Adipocyte (in vitro differentiated cells): ENCODE data around the gene POLE3.

Source experiments
- DNase-seq: peaks from one replicate; pipeline ENCODE4 v3.0.0-alpha.2; 2015; ENCODE audit warnings: low read depth
- H3K27me3 ChIP-seq: replicated peaks from 2 replicates; pipeline ENCODE4 v1.7.0; 2013; ENCODE audit warnings: mild to moderate bottlenecking, low read length, moderate library complexity; ENCODE audit not compliant: control insufficient read depth, insufficient read depth
- H3K36me3 ChIP-seq: 2 replicates; pipeline ENCODE4 v1.7.0; 2013; ENCODE audit warnings: low read length, mild to moderate bottlenecking, moderate library complexity; ENCODE audit not compliant: control insufficient read depth, insufficient read depth, severe bottlenecking
- H3K4me1 ChIP-seq: 2 replicates; pipeline ENCODE4 v1.7.0; 2013; ENCODE audit warnings: mild to moderate bottlenecking, low read length, moderate library complexity; ENCODE audit not compliant: control insufficient read depth, insufficient read depth
- H3K4me3 ChIP-seq: 2 replicates; pipeline ENCODE4 v1.7.0; 2013; ENCODE audit warnings: mild to moderate bottlenecking, low read length, moderate library complexity
- H3K9ac ChIP-seq: 2 replicates; pipeline ENCODE4 v1.7.0; 2013; ENCODE audit warnings: mild to moderate bottlenecking, low read length, moderate library complexity
- H3K9me3 ChIP-seq: 2 replicates; pipeline ENCODE4 v1.7.0; 2013; ENCODE audit warnings: mild to moderate bottlenecking, low read length, moderate library complexity; ENCODE audit not compliant: control insufficient read depth

The POLE3 gene

DNA sequence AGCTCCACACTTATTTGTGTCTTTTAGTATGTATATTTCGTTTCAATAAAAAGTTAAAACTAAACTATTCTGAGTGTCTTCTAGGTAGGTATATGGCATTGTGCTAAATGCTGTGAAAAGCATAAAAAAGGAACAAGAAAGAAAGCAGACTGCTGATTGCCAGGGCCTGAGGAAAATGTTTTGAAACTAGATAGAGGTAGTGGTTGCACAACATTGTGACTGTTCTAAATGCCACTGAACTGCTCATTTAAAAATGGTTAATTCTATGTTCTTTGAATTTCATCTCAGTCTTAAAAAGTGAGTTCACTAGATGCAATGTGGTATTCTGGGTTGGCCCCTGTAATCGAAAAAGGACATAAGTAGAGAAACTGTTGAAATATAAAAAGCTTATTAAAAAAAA is 6.8 kb downstream of the POLE3 start:
- H3K4me3 ChIP-seq = no peak overlapping the region
- DNase-seq = peak; percentile 45
- H3K36me3 ChIP-seq = peaks cover 13% of the 10 kb centered on the region
- H3K9ac ChIP-seq = peak overlapping the region; percentile 55
- peaks cover 28% of the 10 kb centered on the region for H3K4me1 ChIP-seq
- no peaks in the 10 kb centered on the region for H3K9me3 ChIP-seq
- H3K27me3 ChIP-seq = no peaks in the 10 kb centered on the region

DNA sequence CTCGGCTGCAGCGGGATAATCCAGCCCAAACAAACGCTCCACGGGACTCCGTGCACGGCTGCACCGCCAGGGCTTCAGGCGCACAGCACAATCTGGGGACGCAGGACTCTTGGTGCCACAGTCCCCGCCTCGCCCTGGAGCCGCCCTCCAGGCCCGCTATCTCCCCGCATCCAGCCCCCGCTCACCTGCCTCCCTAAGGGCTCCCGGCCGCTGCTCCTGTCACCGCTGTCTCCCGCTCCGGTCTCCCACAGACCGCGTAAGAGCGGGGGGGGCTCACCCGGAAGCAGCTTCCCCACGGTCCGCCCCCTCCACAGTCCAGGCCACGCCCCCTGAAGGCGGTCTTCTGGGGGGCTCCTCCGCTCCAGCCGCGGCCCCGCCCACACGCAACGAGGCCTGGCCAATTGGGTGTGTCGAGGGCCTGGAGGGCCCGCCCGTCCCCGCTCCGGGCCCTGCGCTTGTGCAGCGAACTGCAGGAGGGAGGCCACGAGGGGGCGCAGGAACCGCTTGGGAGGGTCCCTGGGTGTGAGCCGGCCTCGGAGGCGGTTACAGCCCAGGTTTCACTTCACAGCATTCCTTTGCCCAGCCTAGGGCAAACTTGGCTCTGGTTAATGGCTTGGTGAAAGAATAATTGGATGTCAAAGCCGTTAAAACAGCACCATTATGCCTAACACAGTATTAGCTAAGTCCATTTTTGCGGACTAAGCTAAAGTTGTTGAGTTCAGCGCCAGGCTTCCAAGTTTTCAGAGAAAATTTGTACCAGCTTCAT is 9.3 kb downstream of the POLE3 start, which contains the start of gene ALAD:
Gene ALAD (minus strand): TSS at position 258 of the 766 bp plus-strand sequence. CDS start 7,725 bp downstream, outside the sequence.
- DNase-seq = peak; percentile 100
- no peaks in the 10 kb centered on the region for H3K36me3 ChIP-seq
- H3K9ac ChIP-seq = peak within 1 kb of the TSS; percentile 89
- peak within 1 kb of the TSS; percentile 95 for H3K4me3 ChIP-seq
- H3K9me3 ChIP-seq = no peaks in the 10 kb centered on the region
- peaks cover 38% of the 10 kb centered on the region for H3K4me1 ChIP-seq
- H3K27me3 ChIP-seq = no peaks in the 10 kb centered on the region

DNA sequence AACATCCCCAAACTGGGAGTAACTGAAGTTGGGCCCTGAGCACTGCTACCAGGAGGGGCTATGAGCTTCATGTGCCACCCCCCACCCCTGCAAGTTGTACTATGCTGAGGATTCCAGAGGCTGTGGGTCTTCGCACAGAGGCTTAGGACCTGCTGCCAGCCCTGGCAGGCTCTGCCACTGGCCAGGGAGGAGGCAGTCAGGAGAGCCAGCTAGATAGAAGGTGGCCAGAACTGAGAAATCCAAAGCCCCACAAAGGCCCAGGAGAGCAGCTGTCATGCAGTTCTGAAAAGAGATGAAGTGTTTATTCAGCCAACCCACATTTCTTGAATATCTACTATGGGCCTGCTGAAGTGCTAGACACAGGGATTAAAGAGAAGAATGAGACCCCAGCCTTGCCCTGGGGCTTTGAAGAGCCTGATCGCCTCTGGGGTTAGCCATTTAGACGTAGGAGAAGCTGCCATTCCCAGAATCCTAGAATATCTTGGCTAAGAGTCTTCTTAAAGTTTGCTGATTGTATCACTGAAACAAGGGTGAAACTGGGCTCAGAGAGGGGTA is 10.8 kb downstream of the POLE3 start:
- no peak for DNase-seq
- no peaks in the 10 kb centered on the region for H3K9me3 ChIP-seq
- H3K36me3 ChIP-seq = no peaks in the 10 kb centered on the region
- no peaks in the 10 kb centered on the region for H3K27me3 ChIP-seq
- peak overlapping the region; percentile 95 for H3K4me3 ChIP-seq
- H3K4me1 ChIP-seq = peaks cover 38% of the 10 kb centered on the region
- H3K9ac ChIP-seq = peak overlapping the region; percentile 89

DNA sequence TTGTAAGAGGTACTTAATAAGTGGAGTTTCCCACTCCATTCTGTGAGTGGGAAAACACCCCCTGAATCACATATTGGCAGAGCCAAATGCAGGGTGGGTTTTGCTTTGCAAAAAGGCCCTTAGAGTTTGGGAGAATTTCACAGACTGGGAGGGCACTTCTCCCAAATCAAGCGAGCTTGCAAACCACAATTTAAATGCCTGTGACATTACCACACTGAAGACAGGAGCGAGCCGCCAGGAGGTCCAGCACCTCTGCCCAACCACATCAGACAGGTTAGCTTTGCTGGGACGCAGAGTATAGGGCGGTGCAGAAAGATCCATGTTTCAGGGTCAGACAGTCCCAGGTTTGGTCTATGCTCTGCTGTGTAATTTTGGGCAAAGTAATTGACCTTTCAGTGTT is 11.7 kb downstream of the POLE3 start:
- no peak for DNase-seq
- H3K9ac ChIP-seq = peak overlapping the region; percentile 15
- peaks cover 34% of the 10 kb centered on the region for H3K4me1 ChIP-seq
- no peaks in the 10 kb centered on the region for H3K9me3 ChIP-seq
- no peaks in the 10 kb centered on the region for H3K27me3 ChIP-seq
- no peak overlapping the region for H3K4me3 ChIP-seq
- no peaks in the 10 kb centered on the region for H3K36me3 ChIP-seq

DNA sequence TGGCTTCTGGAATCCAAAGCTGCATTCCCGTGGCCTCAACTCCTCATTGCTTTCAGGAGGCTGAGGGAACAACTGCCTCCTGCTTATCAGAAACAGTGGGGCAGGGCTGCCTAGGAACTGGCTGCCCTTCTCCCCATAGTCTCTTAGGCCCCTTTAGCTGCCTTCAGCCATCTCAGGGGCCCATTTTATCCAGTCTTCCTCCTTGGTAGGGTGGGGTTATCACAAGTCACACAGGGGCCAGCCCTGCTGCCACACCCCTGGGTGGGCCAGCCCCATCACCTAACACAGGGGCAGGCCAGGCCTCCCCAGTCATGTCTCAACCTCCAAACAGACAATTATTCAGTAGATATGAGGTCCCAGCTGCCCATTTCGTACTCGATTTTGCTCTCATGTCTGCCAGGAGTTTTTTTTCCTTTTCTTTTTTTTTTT is 13.3 kb downstream of the POLE3 start:
- Histone ChIP-seq H3K4me1 (peaks cover 30% of the 10 kb centered on the region), H3K4me3 (no peak overlapping the region), H3K36me3 (peaks cover 3% of the 10 kb centered on the region), H3K9me3 (no peaks in the 10 kb centered on the region), H3K27me3 (no peaks in the 10 kb centered on the region), H3K9ac (no peak overlapping the region)
- DNase-seq = no peak

DNA sequence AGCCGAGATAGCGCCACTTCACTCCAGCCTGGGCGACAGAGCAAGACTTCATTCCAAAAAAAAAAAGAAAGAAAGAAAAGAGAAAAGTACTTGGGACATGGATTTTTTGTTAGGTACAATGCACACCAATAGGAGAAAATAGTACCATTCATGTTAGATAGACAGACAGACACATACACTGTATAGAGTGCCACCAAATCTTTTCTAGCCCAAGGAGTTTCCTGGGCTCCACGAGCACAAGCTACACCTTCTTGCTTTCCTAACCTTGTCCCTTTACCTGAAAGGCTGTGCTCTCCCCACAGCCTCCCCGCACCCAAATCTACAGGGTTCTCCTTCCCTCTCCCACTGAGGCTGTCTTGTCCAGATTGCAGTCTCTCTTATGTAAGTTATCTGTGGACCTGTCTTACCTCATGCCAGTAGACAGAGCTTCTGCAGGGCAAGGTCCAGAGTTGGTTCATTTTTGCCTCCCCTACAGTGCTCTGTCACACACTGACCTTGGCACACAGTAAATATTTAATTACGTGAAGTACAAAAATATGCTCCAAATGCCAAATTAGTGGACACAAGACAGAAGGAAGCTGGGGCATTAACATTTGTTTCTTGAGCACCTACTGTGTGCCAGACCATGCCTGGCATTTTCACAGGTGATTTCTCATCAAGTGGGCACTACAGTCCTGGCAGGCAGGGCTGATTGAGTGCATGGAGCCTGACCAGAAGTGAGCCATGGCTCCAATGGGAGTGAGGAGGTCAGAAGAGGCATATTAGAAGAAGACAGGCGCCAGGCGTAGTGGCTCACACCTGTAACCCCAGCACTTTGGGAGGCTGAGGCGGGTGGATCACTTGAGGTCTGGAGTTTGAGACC is 15.2 kb downstream of the POLE3 start:
- DNase-seq = no peak
- Histone ChIP-seq H3K36me3 (peaks cover 21% of the 10 kb centered on the region), H3K27me3 (no peaks in the 10 kb centered on the region), H3K4me3 (no peak overlapping the region), H3K4me1 (peaks cover 22% of the 10 kb centered on the region), H3K9me3 (no peaks in the 10 kb centered on the region), H3K9ac (no peak overlapping the region)

DNA sequence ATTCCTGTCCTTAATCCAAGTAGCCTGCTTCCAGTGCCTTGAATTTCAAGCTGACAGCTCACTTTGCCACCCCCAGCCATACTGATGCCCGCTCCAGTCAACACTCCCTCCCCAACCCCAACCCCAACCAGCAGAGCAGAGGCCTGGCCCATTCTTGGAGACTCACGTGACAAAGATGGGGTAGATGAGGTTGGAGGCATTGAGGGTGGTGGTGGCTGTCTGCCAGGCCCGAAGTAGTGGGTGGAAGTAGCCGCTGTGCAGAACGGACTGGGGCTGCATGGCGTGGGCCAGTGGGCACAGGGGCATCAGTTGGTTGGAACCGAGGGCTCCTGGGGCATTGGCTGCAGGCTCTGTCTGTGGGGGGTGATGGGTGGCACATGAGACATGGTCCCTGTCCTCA is 17.2 kb downstream of the POLE3 start:
- Histone ChIP-seq H3K4me1 (peaks cover 10% of the 10 kb centered on the region), H3K36me3 (peaks cover 38% of the 10 kb centered on the region), H3K4me3 (no peak overlapping the region), H3K9ac (no peak overlapping the region), H3K9me3 (no peaks in the 10 kb centered on the region), H3K27me3 (no peaks in the 10 kb centered on the region)
- no peak for DNase-seq

DNA sequence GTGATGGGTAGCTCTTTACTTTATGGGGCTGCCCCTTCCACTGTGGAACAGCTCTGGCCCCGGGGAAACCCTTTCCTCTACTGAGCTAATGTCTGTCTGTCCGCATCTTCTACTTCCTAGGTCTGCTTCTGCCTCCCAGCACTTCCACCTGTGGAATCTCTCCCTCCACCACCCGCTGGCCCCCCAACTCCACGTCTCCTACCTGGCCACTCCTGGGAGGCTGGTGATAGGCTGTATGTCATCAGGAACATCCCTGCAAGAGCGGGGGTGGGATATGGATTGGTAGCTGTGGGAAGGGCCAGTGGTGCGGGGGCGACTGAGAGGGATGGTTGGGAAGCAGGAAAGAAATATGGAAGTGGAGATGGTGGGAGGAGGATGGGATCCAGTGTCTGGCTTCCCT is 18.6 kb downstream of the POLE3 start:
- no peak overlapping the region for H3K4me3 ChIP-seq
- no peaks in the 10 kb centered on the region for H3K27me3 ChIP-seq
- DNase-seq = no peak
- peaks cover 45% of the 10 kb centered on the region for H3K36me3 ChIP-seq
- H3K4me1 ChIP-seq = peaks cover 15% of the 10 kb centered on the region
- H3K9ac ChIP-seq = no peak overlapping the region
- no peaks in the 10 kb centered on the region for H3K9me3 ChIP-seq

DNA sequence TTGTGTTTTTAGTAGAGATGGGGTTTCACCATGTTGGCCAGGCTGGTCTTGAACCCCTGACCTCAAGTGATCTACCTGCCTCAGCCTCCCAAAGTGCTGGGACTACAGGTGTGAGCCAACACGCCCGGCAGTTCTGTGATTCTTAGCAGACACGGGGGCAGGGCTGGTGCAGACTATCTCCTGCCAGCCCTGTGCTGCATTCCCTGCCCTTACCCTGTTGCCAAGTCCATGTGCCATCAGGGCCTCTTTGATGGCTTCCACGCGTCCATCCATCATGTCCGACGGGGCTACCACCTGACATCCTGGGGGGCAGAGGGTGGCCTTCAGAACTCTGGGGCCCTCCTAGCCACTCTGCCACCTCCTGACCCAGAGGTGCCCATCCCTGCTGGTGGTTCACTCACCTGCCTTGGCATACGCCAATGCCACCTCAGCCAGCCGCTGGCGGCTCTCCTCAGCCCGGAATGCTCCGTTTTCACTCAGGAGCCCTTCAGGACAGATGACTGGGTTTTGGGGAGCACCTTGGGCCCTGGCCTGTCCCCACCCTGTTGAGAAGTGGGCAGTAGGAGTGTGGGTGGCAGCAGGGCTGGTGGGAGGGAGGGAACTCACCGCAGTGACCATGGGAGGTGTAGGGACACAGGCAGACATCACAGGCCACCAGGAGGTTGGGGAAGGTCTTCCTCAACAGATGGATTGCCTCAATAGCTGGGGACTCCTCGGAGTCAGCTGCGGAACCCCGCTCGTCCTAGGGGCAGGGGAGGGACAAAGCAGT is 20.1 kb downstream of the POLE3 start:
- no peak for DNase-seq
- Histone ChIP-seq H3K4me1 (peaks cover 15% of the 10 kb centered on the region), H3K27me3 (no peaks in the 10 kb centered on the region), H3K4me3 (no peak overlapping the region), H3K9ac (no peak overlapping the region), H3K9me3 (no peaks in the 10 kb centered on the region), H3K36me3 (peaks cover 47% of the 10 kb centered on the region)

DNA sequence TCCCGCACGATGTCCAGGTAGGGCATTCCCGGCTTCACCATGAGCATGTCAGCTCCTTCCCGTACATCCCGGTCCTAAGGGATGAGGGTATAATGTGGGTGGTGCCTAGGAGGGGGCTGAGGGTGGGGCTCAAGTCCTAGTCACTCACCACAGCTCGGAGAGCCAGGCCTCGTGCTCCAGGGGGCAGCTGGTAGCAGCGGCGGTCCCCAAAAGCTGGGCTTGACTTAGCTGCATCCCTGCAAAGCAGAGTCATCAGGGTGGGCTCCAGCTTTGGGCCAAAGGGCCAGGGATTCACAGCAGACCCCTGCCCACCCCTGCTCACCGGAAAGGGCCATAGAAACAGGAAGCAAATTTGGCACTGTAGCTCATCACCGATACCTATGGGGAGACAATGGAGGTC is 21.0 kb downstream of the POLE3 start:
- no peak overlapping the region for H3K9ac ChIP-seq
- peaks cover 47% of the 10 kb centered on the region for H3K36me3 ChIP-seq
- H3K4me3 ChIP-seq = no peak overlapping the region
- no peaks in the 10 kb centered on the region for H3K27me3 ChIP-seq
- no peak for DNase-seq
- H3K4me1 ChIP-seq = peaks cover 15% of the 10 kb centered on the region
- no peaks in the 10 kb centered on the region for H3K9me3 ChIP-seq
